Activated naive CD4-positive, alpha-beta T cell treated with anti-CD3 and anti-CD28 coated beads for 36 hours (primary cell): Measurements from ENCODE around the gene PLA2G4A. TPM values are rescaled to one million over a fixed set of nuclear protein-coding genes. Genes with fewer than 3 reads are reported as not detected.

Source experiments
- CTCF ChIA-PET: fragments of 350-600 bp; sonication (Branson Sonifier 250); formaldehyde crosslinking; loops from one replicate; lab custom pipeline; 2021; ENCODE audit warnings: antibody characterized with exemption; lab: Charles Lee
- DNase-seq: peaks from one replicate; pipeline ENCODE4 v3.0.0-alpha.2; 2020
- H3K27ac Mint-ChIP-seq: one replicate; pipeline ENCODE4 v1.8.0; 2021; ENCODE audit warnings: mild to moderate bottlenecking, mixed read lengths
- H3K27me3 Mint-ChIP-seq: one replicate; pipeline ENCODE4 v1.8.0; 2021; ENCODE audit warnings: low read depth, mixed read lengths
- H3K36me3 Mint-ChIP-seq: one replicate; pipeline ENCODE4 v1.8.0; 2021; ENCODE audit warnings: low read depth, mixed read lengths
- H3K4me1 Mint-ChIP-seq: one replicate; pipeline ENCODE4 v1.8.0; 2021; ENCODE audit warnings: low read depth, mixed read lengths
- H3K4me3 Mint-ChIP-seq: one replicate; pipeline ENCODE4 v1.8.0; 2021; ENCODE audit warnings: mild to moderate bottlenecking, moderate library complexity, mixed read lengths
- H3K9me3 Mint-ChIP-seq: one replicate; pipeline ENCODE4 v1.8.0; 2021; ENCODE audit warnings: mixed read lengths
- intact Hi-C: fragments of 100-400 bp; cut with micrococcal nuclease; formaldehyde crosslinking; loops from one replicate; pipeline ENCODE4 v1.15.1; 2023
- total RNA-seq, 2 experiments: library from RNA; stranded (reverse); gene quantifications; one replicate each; pipeline ENCODE4 v1.2.3, GENCODE V29; 2021

The PLA2G4A gene
- total RNA-seq, 2 experiments from 2014 or later, result 0.12 to 0.26 TPM

GRCh38 chr1:186943891-186944686, 115.3 kb downstream of the PLA2G4A start:
- CTCF ChIA-PET, result no interaction called here
- H3K27me3 Mint-ChIP-seq, result peaks cover 5% of the 10 kb centered on the region
- no peaks in the 10 kb centered on the region for H3K9me3 Mint-ChIP-seq
- no peaks in the 10 kb centered on the region for H3K4me1 Mint-ChIP-seq
- intact Hi-C loops, result no loop called here
- H3K27ac Mint-ChIP-seq, result no peak overlapping the region
- H3K4me3 Mint-ChIP-seq, result no peak overlapping the region
- DNase-seq, result no peak
- no peaks in the 10 kb centered on the region for H3K36me3 Mint-ChIP-seq

GRCh38 chr1:186945146-186945545, 116.4 kb downstream of the PLA2G4A start:
- Mint-ChIP-seq H3K27me3 (peaks cover 5% of the 10 kb centered on the region), H3K36me3 (no peaks in the 10 kb centered on the region), H3K4me3 (no peak overlapping the region), H3K4me1 (no peaks in the 10 kb centered on the region), H3K27ac (no peak overlapping the region), H3K9me3 (no peaks in the 10 kb centered on the region)
- intact Hi-C loops, result no loop called here
- no peak for DNase-seq
- CTCF ChIA-PET, result no interaction called here

GRCh38 chr1:186948535-186948934, 119.8 kb downstream of the PLA2G4A start:
- no peak for DNase-seq
- Mint-ChIP-seq H3K36me3 (no peaks in the 10 kb centered on the region), H3K4me3 (no peak overlapping the region), H3K27ac (no peak overlapping the region), H3K27me3 (peaks cover 3% of the 10 kb centered on the region), H3K9me3 (no peaks in the 10 kb centered on the region), H3K4me1 (no peaks in the 10 kb centered on the region)
- intact Hi-C loops, result no loop called here
- CTCF ChIA-PET, result no interaction called here

- CTCF ChIA-PET, result no interaction called here
- H3K36me3 Mint-ChIP-seq, result no peaks in the 10 kb centered on the region
- no peak overlapping the region for H3K4me3 Mint-ChIP-seq
- intact Hi-C loops, result no loop called here
- no peak for DNase-seq
- no peak overlapping the region for H3K27ac Mint-ChIP-seq
- peaks cover 5% of the 10 kb centered on the region for H3K27me3 Mint-ChIP-seq
- no peaks in the 10 kb centered on the region for H3K9me3 Mint-ChIP-seq
- H3K4me1 Mint-ChIP-seq, result no peaks in the 10 kb centered on the region
Measured at GRCh38 chr1:186949173-186949572, 120.4 kb downstream of the PLA2G4A start.

GRCh38 chr1:186950547-186950946, 121.8 kb downstream of the PLA2G4A start:
- CTCF ChIA-PET, result no interaction called here
- Mint-ChIP-seq H3K4me3 (no peak overlapping the region), H3K36me3 (no peaks in the 10 kb centered on the region)

GRCh38 chr1:186953876-186954275, 125.1 kb downstream of the PLA2G4A start:
- no peak overlapping the region for H3K27ac Mint-ChIP-seq
- DNase-seq, result no peak
- no peaks in the 10 kb centered on the region for H3K9me3 Mint-ChIP-seq
- no peaks in the 10 kb centered on the region for H3K36me3 Mint-ChIP-seq
- CTCF ChIA-PET, result no interaction called here
- no peaks in the 10 kb centered on the region for H3K4me1 Mint-ChIP-seq
- H3K27me3 Mint-ChIP-seq, result peaks cover 5% of the 10 kb centered on the region
- H3K4me3 Mint-ChIP-seq, result no peak overlapping the region
- intact Hi-C loops, result no loop called here

More at GRCh38 chr1:186950547-186950946, 121.8 kb downstream of the PLA2G4A start:
- H3K9me3 Mint-ChIP-seq, result no peaks in the 10 kb centered on the region
- no peaks in the 10 kb centered on the region for H3K4me1 Mint-ChIP-seq
- intact Hi-C loops, result no loop called here
- no peak overlapping the region for H3K27ac Mint-ChIP-seq
- H3K27me3 Mint-ChIP-seq, result peaks cover 5% of the 10 kb centered on the region
- DNase-seq, result no peak

GRCh38 chr1:186957314-186957713, 128.6 kb downstream of the PLA2G4A start:
- Mint-ChIP-seq H3K27ac (no peak overlapping the region), H3K36me3 (no peaks in the 10 kb centered on the region), H3K9me3 (no peaks in the 10 kb centered on the region), H3K4me3 (no peak overlapping the region), H3K27me3 (peaks cover 10% of the 10 kb centered on the region), H3K4me1 (no peaks in the 10 kb centered on the region)
- no peak for DNase-seq
- CTCF ChIA-PET, result no interaction called here
- intact Hi-C loops, result no loop called here

GRCh38 chr1:186958520-186958919, 129.8 kb downstream of the PLA2G4A start:
- no peaks in the 10 kb centered on the region for H3K4me1 Mint-ChIP-seq

GRCh38 chr1:186960861-186961260, 132.1 kb downstream of the PLA2G4A start:
- Mint-ChIP-seq H3K4me3 (no peak overlapping the region), H3K27me3 (peaks cover 5% of the 10 kb centered on the region), H3K4me1 (no peaks in the 10 kb centered on the region), H3K36me3 (no peaks in the 10 kb centered on the region), H3K9me3 (no peaks in the 10 kb centered on the region), H3K27ac (no peak overlapping the region)
- CTCF ChIA-PET, result no interaction called here
- no peak for DNase-seq
- intact Hi-C loops, result no loop called here

More at GRCh38 chr1:186958520-186958919, 129.8 kb downstream of the PLA2G4A start:
- Mint-ChIP-seq H3K27ac (no peak overlapping the region), H3K36me3 (no peaks in the 10 kb centered on the region), H3K9me3 (no peaks in the 10 kb centered on the region), H3K27me3 (peaks cover 10% of the 10 kb centered on the region), H3K4me3 (no peak overlapping the region)
- no peak for DNase-seq
- CTCF ChIA-PET, result no interaction called here
- intact Hi-C loops, result no loop called here

GRCh38 chr1:186965847-186966246, 137.1 kb downstream of the PLA2G4A start:
- peaks cover 8% of the 10 kb centered on the region for H3K27me3 Mint-ChIP-seq
- no peak overlapping the region for H3K4me3 Mint-ChIP-seq

GRCh38 chr1:186966456-186966855, 137.7 kb downstream of the PLA2G4A start:
- no peaks in the 10 kb centered on the region for H3K9me3 Mint-ChIP-seq
- no peaks in the 10 kb centered on the region for H3K36me3 Mint-ChIP-seq
- H3K4me3 Mint-ChIP-seq, result no peak overlapping the region
- H3K27me3 Mint-ChIP-seq, result peaks cover 5% of the 10 kb centered on the region
- no peak for DNase-seq
- no peak overlapping the region for H3K27ac Mint-ChIP-seq
- intact Hi-C loops, result no loop called here
- CTCF ChIA-PET, result interaction anchor here (0.6 kb wide), 1 partner anchor 1641 kb away, joined by 6 read pairs; no protein-coding TSS in a partner anchor
- H3K4me1 Mint-ChIP-seq, result no peaks in the 10 kb centered on the region

More at GRCh38 chr1:186965847-186966246, 137.1 kb downstream of the PLA2G4A start:
- DNase-seq, result no peak
- H3K4me1 Mint-ChIP-seq, result no peaks in the 10 kb centered on the region
- H3K9me3 Mint-ChIP-seq, result no peaks in the 10 kb centered on the region
- intact Hi-C loops, result no loop called here
- CTCF ChIA-PET, result no interaction called here
- H3K27ac Mint-ChIP-seq, result no peak overlapping the region
- no peaks in the 10 kb centered on the region for H3K36me3 Mint-ChIP-seq

- CTCF ChIA-PET, result no interaction called here
- no peaks in the 10 kb centered on the region for H3K36me3 Mint-ChIP-seq
- no peaks in the 10 kb centered on the region for H3K4me1 Mint-ChIP-seq
- DNase-seq, result no peak
- H3K9me3 Mint-ChIP-seq, result no peaks in the 10 kb centered on the region
- H3K27ac Mint-ChIP-seq, result no peak overlapping the region
- H3K27me3 Mint-ChIP-seq, result peaks cover 5% of the 10 kb centered on the region
- no peak overlapping the region for H3K4me3 Mint-ChIP-seq
- intact Hi-C loops, result no loop called here
Measured at GRCh38 chr1:186967656-186968394, 139.1 kb downstream of the PLA2G4A start.
